ENCODE results near the gene BAAT. TPM values are rescaled to one million over a fixed set of nuclear protein-coding genes. Genes with fewer than 3 reads are reported as not detected.

The BAAT gene
- total RNA-seq, 3 donors from 2014 or later, result 0.14 TPM; not detected in 2

DNA sequence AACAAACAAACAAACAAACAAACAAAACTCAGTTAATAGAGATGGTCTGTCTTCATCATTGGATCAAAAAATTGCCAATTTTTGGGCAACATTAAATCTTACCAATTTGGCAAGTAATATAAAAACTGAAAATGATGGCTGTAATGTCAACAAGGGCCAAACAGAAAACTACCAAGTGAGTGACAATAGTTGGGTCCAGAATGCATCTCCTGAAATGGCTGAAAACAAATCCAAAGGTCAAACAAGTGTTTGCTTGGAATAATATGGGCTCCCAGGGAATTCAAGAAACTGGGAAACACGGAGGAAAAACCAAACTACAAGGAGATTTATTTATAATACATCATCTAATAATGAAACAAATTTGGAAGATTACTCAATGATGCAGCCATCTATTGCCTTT, 25.1 kb downstream of the BAAT start:
- no peaks in the 10 kb centered on the region for H3K36me3 ChIP-seq (ENCODE audit: low read depth)
- intact Hi-C loops (cut with DNase I, micrococcal nuclease), result no loop called here
- TF ChIP-seq, protein P1, sequence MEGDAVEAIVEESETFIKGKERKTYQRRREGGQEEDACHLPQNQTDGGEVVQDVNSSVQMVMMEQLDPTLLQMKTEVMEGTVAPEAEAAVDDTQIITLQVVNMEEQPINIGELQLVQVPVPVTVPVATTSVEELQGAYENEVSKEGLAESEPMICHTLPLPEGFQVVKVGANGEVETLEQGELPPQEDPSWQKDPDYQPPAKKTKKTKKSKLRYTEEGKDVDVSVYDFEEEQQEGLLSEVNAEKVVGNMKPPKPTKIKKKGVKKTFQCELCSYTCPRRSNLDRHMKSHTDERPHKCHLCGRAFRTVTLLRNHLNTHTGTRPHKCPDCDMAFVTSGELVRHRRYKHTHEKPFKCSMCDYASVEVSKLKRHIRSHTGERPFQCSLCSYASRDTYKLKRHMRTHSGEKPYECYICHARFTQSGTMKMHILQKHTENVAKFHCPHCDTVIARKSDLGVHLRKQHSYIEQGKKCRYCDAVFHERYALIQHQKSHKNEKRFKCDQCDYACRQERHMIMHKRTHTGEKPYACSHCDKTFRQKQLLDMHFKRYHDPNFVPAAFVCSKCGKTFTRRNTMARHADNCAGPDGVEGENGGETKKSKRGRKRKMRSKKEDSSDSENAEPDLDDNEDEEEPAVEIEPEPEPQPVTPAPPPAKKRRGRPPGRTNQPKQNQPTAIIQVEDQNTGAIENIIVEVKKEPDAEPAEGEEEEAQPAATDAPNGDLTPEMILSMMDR (IDR thresholded peaks at IDR 0.05), result no peak
- ATAC-seq, result no peak
- no peaks in the 10 kb centered on the region for H3K9me3 ChIP-seq
- H3K4me1 ChIP-seq (ENCODE audit: low read depth), result peaks cover 7% of the 10 kb centered on the region
- no peak for DNase-seq
- no peak overlapping the region for H3K4me3 ChIP-seq

DNA sequence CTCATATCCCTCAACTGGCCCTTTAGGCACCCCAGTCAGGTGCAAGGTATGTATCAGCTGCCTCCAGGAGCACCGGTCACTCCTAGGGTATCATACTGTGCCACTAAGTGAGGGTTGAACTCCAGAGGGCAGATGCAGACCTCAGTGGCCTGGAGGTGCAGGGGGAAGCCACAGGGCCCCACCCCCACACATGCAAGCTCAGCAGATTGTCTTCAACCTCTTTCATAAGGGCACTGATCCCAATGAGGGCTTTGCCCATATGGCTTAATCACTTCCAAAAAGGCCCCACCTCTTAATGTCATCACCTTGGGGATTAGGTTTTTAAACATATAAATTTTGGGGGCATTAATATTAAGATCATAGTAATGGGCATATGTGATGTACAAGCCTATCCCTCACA, 28.2 kb downstream of the BAAT start:
- Histone ChIP-seq H3K4me1 (ENCODE audit: low read depth) (peaks cover 8% of the 10 kb centered on the region), H3K4me3 (no peak overlapping the region), H3K9me3 (no peaks in the 10 kb centered on the region), H3K36me3 (ENCODE audit: low read depth) (no peaks in the 10 kb centered on the region)
- DNase-seq (no peak), ATAC-seq (no peak)
- TF ChIP-seq, protein P1 (IDR thresholded peaks at IDR 0.05), result no peak
- intact Hi-C loops (cut with DNase I, micrococcal nuclease), result no loop called here

DNA sequence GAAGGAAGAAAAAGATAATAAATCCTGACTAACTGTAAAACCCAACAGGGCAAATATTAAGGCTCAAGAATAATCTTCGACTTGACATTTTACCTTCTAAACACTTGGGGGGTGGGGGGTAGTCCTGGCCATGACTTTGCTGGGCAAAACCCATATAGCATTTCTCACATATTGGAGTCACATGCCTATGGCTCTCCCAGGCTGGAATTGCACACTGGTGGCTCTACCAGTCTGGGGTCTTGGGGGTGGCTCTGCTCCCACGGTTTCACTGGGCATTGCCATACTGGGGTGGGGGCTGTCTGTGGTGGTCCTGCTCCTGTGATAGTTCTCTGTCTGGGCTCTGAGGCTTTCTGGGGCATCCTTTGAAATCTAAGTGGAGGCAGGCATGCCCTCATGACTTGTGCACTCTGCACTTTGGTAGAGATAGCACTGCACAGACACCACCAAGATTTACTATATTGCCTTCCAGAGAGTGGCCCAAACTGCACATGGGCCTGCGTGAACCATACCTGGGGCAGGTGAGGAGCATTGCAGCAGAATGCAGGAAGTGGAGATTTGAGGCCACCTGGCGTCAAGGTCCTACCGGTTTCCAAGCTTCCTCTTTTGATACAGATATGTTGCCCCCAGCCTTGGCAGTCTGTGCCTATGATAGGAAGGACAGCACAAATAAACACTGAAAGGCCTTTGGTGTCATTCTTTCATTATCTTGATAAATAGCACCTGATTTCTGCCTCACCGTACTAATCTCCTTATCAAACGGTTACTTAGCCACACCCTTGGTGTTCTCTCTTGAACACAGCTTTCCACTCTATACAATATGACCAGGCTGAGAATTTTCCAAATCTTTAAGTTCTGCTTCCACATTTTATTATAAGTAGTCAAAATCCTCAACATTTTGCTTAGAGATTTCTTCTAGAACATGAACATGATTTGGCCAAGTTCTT, 29.8 kb downstream of the BAAT start:
- DNase-seq (peak in 2 of 3 donors; percentile 12 to 58), ATAC-seq (peak; percentile 74)
- intact Hi-C loops (cut with DNase I, micrococcal nuclease), result no loop called here
- H3K36me3 ChIP-seq (ENCODE audit: low read depth), result no peaks in the 10 kb centered on the region
- H3K4me1 ChIP-seq (ENCODE audit: low read depth), result peaks cover 8% of the 10 kb centered on the region
- TF ChIP-seq, protein P1 (IDR thresholded peaks at IDR 0.05), result no peak
- H3K4me3 ChIP-seq, result no peak overlapping the region
- no peaks in the 10 kb centered on the region for H3K9me3 ChIP-seq

DNA sequence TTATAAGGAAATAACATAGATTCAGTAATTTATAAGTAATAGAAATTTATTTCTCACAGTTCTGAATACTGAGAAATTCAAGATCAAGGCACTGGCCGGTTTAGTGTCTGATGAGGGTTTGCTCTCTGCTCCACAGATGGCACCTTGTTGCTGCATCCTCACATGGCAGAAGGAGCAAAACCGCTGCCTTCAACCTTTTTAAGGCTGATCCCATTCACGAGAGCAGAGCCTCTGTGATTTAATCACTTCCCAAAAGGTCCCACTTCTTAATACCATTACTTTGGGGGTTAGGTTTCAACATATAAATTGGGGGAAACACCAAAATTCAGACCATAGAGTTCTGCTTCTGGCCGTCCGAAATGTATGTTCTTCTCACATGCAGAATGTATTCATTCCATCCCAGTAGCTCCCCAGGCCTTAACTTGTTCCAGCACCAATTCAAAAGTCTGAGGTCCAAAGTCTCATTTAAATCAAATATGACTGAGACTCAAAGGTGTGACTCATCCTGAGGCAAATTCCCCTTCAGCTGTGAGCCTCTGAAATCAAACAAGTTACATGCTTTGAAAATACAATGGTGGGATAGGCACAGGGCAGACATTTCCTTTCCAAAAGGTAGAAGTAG, 30.6 kb downstream of the BAAT start:
- no peaks in the 10 kb centered on the region for H3K9me3 ChIP-seq
- no peaks in the 10 kb centered on the region for H3K36me3 ChIP-seq (ENCODE audit: low read depth)
- H3K4me1 ChIP-seq (ENCODE audit: low read depth), result peaks cover 8% of the 10 kb centered on the region
- no peak overlapping the region for H3K4me3 ChIP-seq
- peak in 1 of 3 donors; percentile 36 for DNase-seq
- intact Hi-C loops (cut with DNase I, micrococcal nuclease), result no loop called here
- TF ChIP-seq, protein P1 (IDR thresholded peaks at IDR 0.05), result no peak
- ATAC-seq, result peak; percentile 91

DNA sequence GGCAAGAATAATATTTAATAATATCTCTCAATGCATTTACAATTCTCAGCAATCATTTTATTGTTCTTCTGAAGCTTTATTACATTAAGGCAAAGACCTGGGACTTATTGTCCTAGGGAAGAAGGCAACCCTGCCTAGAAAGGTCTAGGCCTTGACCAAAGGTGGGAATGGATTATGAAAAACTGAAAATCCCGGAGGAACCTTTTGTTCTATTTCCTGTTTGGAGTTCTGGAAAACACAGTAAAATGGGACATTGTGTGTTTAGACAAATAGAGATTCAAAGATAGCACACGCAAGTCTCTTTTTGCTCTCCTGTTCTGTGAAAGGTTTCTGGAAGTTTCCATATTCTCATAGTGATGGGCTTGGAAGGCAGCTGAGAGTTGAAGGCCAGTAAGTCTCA, 31.1 kb downstream of the BAAT start:
- Histone ChIP-seq H3K36me3 (ENCODE audit: low read depth) (no peaks in the 10 kb centered on the region), H3K4me3 (no peak overlapping the region), H3K4me1 (ENCODE audit: low read depth) (peaks cover 8% of the 10 kb centered on the region), H3K9me3 (no peaks in the 10 kb centered on the region)
- ATAC-seq (no peak), DNase-seq (no peak)
- TF ChIP-seq, protein P1 (IDR thresholded peaks at IDR 0.05), result no peak
- intact Hi-C loops (cut with DNase I, micrococcal nuclease), result no loop called here
